OCI-LY7 (cell line): Measurements from ENCODE around the gene RNF145.

Experiments
- EZH2phosphoT487 ChIP-seq: fragments of 200-600 bp; sonication (generic); IDR thresholded peaks from 2 replicates; pipeline ENCODE4 v1.6.1; 2018; ENCODE audit warnings: low read depth, borderline replicate concordance, mild to moderate bottlenecking, mixed run types, antibody characterized with exemption, low read length, moderate library complexity, mixed read lengths
- TF ChIP-seq, protein P1 (sequence below): fragments of 200-600 bp; sonication (generic); conservative IDR thresholded peaks from 2 replicates; pipeline ENCODE4 v1.5.1; 2014; ENCODE audit warnings: mild to moderate bottlenecking, antibody characterized with exemption, low read length, moderate library complexity, mixed read lengths

DNA sequence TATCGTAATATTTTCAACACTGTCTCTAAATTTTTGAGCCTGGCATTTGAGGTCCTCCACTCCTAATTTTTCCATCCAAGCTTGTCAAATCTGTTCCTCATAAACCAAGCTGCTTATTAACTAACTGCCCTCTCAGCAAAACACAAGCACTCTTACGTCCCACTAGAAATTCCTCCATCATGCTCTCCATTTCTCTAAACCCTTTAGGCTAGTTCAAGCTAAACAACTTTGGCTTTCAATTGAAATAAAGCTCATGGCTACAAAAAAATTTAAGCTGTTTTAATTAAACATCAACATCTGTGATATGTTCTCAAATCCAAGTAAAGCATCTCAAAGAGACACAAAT is 45.7 kb downstream of the RNF145 start:
- TF ChIP-seq, protein P1, sequence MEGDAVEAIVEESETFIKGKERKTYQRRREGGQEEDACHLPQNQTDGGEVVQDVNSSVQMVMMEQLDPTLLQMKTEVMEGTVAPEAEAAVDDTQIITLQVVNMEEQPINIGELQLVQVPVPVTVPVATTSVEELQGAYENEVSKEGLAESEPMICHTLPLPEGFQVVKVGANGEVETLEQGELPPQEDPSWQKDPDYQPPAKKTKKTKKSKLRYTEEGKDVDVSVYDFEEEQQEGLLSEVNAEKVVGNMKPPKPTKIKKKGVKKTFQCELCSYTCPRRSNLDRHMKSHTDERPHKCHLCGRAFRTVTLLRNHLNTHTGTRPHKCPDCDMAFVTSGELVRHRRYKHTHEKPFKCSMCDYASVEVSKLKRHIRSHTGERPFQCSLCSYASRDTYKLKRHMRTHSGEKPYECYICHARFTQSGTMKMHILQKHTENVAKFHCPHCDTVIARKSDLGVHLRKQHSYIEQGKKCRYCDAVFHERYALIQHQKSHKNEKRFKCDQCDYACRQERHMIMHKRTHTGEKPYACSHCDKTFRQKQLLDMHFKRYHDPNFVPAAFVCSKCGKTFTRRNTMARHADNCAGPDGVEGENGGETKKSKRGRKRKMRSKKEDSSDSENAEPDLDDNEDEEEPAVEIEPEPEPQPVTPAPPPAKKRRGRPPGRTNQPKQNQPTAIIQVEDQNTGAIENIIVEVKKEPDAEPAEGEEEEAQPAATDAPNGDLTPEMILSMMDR, result no peak
- TF ChIP-seq EZH2phosphoT487, result no peak
